ENCODE measurements around the gene DRAXIN.

The DRAXIN gene

DNA sequence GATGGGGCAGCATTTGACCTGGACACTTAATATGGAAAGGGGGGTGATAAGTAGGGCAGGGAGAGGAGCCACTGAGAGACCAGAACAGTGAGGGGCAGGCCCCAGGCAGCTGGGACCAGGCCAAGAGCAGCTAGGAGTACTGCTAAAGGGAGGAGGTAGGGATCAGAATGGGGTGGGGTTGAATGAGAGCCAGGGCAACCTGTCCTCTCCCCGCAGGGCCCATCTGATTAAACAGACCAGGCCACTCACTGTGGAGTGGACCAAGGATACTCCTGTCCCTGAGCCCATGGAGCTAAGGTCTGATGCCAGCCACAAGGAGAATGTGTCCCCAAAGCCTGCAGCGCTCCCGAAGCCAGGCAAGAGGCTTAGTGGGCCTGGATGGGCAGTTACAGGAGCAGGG, 72.6 kb downstream of the DRAXIN start:
- DNase-seq (ENCODE audit: low spot score) = no peak

DNA sequence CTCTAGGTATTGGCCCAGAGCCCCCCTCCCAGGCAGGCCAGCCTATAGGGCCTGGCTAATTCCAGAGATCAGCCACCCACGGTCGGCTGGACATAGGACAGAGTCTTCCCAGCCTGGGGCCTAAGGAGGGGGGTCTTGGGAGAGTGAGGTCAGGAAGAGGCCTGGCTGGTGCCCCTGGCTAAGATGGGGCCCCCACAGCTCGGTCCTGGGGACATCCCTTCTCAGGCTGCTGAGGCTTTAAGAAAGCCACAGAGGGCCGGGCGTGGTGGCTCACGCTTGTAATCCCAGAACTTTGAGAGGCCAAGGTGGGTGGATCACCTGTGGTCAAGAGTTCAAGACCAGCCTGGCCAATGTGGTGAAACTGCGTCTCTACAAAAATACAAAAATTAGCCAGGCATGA, 73.0 kb downstream of the DRAXIN start:
- DNase-seq (ENCODE audit: low spot score) = no peak

DNA sequence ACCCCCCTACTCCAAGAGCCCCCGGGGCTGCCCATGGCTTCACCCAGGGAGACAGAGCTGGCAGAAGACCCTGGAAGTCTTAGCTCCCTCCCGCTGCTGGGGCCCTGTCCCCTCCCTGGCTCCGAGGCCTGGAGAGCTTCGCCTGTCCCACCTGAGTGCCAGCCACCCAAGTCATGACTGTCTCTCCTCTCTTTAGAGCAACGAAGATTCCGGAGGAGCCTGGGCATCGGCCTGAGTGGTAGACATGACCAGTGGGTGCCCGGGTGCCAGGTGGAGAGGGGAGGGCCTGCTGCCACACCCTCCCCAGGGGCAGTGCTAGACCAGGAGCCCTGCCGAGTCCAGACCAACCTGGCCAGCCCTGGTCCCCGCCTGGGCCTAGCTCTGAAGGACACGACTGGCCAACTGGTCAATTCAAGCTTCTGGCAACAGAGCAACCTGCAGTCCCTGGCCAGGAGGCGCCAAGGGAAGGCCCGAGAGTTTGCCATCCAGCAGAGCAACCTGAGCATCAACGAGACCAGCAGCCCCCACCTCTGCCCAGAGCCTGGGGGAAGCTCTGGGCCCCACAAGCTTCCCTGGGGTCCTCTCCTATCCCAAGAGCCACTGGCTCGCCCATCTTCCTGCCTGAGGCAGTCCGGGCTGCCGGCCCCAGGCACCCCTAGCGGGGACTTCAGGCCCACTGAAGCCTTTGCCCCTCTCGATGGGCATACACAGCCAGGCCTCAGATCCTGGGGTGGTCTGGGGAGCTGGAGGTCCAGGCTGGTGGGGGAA, 74.3 kb downstream of the DRAXIN start:
- no peak for DNase-seq (ENCODE audit: low spot score)

DNA sequence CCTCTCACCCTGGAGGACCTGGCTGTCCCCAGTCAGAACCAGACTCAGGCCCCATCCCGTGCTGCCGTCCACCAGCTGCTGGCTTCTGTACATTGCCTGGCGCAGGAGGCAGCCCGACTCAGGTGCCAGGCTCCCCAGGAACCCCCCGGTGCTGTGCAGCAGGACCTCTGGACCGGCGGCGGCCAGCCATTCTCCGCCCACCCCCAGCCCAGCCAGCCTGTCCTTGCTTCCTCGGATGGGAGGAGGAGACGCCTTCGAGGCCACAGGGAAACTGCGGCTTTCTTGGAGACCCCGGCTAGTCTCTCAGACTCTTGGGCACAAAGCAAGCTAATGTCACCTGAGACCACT, 74.9 kb downstream of the DRAXIN start:
- DNase-seq (ENCODE audit: low spot score) = no peak

DNA sequence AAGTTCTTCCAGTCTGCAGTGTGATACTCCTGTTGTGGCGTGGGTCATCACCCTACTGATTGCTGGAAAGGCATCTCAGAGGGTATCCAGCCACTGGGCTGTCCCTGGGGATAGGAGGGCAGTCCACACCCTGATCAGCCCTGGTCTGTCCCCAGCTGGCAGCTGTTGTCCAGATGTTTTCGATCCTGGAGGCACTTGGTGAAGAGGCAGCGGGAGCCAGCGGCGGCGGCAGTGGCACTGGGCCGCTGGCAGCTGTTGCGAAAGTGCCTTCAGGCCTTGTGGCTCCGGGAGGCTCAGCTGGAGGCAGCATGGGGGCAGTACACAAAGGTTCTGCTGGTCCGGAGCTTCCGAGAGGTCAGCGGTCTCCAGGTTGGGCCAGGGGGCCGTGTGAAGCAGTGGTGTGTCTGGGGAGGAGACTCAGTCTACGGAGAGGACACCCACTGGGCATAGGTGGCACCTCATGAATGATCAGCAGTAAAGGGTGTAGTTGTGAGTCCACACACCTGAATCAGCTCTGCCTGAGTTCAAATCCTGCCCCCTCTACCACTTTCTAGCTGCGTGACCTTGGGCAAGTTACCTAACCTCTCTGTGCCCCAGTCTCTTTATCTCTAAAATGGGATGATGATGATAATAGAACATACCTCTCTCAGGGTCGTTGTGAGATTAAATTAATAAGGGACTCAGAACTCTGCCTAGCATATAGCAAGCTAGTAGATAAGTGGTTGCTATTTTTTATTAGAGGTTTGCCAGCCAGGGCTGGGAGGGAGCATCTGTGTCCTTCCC, 76.6 kb downstream of the DRAXIN start:
- no peak for DNase-seq (ENCODE audit: low spot score)

DNA sequence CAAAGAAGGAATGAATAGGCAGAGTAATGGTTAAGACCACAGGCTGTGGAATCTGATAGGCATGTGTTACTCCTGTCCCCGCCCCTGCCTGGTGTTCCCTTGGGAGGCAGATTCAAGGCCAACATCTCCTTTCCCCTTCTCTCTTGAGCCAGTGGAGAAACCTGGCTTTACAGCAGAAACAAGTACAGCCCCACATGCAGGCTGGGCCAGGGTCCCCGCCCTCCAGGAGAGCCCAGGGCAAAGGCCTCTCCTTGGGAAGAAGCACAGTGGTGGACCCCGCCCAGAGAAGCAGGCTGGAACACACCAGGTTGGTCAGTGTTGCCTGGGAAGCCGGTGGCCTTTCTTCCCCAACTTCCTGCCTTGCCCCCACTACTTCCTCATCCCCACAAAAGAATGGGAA, 77.3 kb downstream of the DRAXIN start:
- DNase-seq (ENCODE audit: low spot score) = no peak

DNA sequence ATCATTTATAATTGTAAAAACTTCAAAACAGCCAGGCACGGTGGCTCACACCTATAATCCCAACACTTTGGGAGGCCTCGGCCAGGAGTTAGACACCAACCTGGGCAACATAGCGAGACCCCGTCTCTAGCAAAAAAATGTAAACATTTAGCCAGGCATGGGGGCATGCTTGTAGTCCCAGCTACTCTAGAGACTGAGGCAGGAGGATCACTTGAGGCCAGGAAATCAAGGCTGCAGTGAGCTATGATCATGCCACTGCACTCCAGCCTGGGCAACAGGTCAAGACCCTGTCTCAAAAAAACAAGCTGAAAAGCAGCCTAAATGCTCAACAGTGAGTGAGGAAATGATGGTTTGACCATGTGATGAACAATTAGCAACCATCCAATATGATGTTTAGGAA, 77.8 kb downstream of the DRAXIN start:
- DNase-seq (ENCODE audit: low spot score) = no peak

DNA sequence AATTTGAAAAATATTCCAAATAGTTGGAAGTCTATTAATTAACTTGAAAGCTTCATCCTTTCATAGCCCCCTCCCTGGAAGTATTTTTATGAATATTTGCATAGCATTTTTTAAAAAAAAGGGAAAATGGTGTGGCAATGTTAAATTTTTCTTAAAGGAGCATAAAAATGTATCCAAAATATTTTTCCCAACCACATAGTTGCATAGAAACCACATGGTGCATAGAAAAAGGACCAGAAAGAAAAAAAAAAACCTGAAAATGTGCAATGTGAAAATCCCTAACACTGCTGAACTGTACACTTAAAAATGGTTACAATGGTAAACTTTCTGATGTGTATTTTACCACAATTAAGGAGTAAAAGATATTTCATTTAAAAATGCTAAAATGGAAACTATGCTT, 78.5 kb downstream of the DRAXIN start:
- no peak for DNase-seq (ENCODE audit: low spot score)

DNA sequence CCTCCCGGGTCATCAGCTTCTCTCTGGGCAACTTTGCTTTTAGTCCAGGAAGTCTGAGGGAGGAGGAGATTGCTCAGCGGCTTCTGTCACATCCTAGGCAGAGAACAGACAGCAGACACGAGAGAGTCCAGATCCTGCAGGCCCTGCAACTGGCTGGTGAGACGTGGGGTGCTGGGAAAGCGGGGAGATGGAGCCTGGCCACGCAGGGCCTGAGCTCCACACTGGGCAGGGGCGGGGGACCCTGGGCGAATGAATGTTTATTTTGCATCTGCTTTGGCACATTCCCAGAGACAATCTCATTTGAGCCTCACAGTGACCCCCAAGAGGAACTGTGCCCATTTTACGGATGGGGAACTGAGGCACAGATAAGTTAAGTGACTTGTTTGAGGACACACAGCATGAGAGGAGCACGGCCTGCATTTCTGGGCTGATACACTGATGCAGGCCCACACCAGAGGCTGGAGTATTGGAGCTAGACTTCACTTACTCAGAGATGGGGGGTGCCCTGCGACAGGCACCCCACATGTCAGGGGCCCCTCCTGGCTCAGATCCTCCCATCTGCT, 80.1 kb downstream of the DRAXIN start:
- DNase-seq (ENCODE audit: low spot score) = no peak

DNA sequence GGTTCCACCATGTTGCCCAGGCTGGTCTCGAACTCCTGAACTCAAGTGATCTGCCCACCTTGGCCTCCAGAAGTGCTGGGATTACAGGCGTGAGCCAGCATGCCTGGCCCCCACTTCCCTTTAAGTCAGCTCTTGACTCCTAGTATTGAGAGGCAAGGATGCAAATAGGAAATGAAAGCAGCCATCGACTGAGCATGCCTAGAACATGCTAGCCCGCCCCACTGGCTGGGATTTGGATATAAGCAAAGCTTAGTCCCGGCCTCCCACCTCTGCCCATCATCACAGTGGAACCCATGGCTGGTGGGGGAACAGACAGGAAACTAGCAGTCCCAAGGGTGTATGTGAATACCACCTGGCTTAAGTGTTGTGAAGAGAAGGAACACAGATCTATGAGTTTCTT, 80.9 kb downstream of the DRAXIN start:
- no peak for DNase-seq (ENCODE audit: low spot score)

DNA sequence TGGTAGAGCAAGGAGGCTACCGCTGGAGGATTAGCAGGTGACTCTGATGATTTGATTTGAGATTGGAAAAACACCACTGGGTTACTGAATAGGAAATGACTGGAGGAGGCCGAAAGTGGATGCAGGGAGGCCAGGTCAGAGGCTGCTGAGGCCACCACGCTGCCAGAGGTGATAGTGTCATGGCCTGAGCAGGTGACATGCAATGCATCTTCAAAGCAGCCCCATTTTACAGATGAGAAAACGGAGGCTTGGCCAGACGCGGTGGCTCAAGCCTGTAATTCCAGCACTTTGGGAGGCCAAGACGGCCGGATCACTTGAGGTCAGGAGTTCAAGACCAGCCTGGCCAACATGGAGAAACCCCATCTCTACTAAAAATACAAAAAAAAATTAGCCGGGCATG, 83.2 kb downstream of the DRAXIN start:
- DNase-seq (ENCODE audit: low spot score) = no peak

Measured in HuH-7.5 (cell line).